Thyroid gland (tissue), 4 donors: ENCODE results near the gene ZNF337.

Source experiments
- CTCF ChIP-seq, 6 experiments: fragments of 200-600 bp in 3 of 6; fragments of 450-650 bp in 3 of 6; sonication (generic) in 3 of 6; IDR thresholded peaks; one replicate each; pipeline ENCODE4 v1.5.1; 2016 to 2019; ENCODE audit warnings: antibody characterized with exemption in 6 of 6, mild to moderate bottlenecking in 2 of 6, inconsistent platforms in 1 of 6, moderate library complexity in 1 of 6
- POLR2A ChIP-seq, 2 donors: fragments of 450-650 bp; IDR thresholded peaks; one replicate each; pipeline ENCODE4 v1.6.1; 2017; ENCODE audit warnings: antibody characterized with exemption in 2 of 2, mild to moderate bottlenecking in 2 of 2, moderate library complexity in 1 of 2

- TF ChIP-seq POLR2A (IDR thresholded peaks at IDR 0.05) = no peak
- TF ChIP-seq CTCF (IDR thresholded peaks at IDR 0.05) = no peak
Observed at GRCh38 chr20:25745738-25746137, 49.1 kb upstream of the ZNF337 start.
